Neural progenitor cell (in vitro differentiated cells): Measurements from ENCODE around the gene COL7A1. TPM values are rescaled to one million over a fixed set of nuclear protein-coding genes. Genes with fewer than 3 reads are reported as not detected.

Source experiments
- DNase-seq: peaks from one replicate; pipeline ENCODE4 v3.0.0-alpha.2; 2016; ENCODE audit warnings: low spot score
- H2AFZ ChIP-seq: fragments of 200-600 bp; sonication (generic); replicated peaks from 2 replicates; pipeline ENCODE4 v1.6.1; 2016; ENCODE audit warnings: antibody characterized with exemption
- H3F3A ChIP-seq: fragments of 200-600 bp; sonication (generic); 2 replicates; pipeline ENCODE4 v1.6.1; 2016; ENCODE audit warnings: antibody characterized with exemption, low read depth
- H3K27ac ChIP-seq: fragments of 200-600 bp; sonication (generic); 2 replicates; pipeline ENCODE4 v1.5.1; 2016; ENCODE audit warnings: mild to moderate bottlenecking
- H3K27me3 ChIP-seq: fragments of 200-600 bp; sonication (generic); 2 replicates; pipeline ENCODE4 v1.6.1; 2016; ENCODE audit warnings: mild to moderate bottlenecking, moderate library complexity
- H3K36me3 ChIP-seq: fragments of 200-600 bp; sonication (generic); 2 replicates; pipeline ENCODE4 v1.5.1; 2016
- H3K4me1 ChIP-seq: fragments of 200-600 bp; sonication (generic); 2 replicates; pipeline ENCODE4 v1.6.1; 2016; ENCODE audit warnings: mixed run types
- H3K4me2 ChIP-seq: fragments of 200-600 bp; sonication (generic); 2 replicates; pipeline ENCODE4 v1.6.1; 2016
- H3K4me3 ChIP-seq: fragments of 200-600 bp; sonication (generic); 2 replicates; pipeline ENCODE4 v1.5.1; 2016
- H3K79me2 ChIP-seq: fragments of 200-600 bp; sonication (generic); 2 replicates; pipeline ENCODE4 v1.6.1; 2016; ENCODE audit warnings: low read depth
- H3K9ac ChIP-seq: fragments of 200-600 bp; sonication (generic); 2 replicates; pipeline ENCODE4 v1.6.1; 2016
- H3K9me3 ChIP-seq: fragments of 200-600 bp; sonication (generic); 2 replicates; pipeline ENCODE4 v1.5.1; 2016; ENCODE audit warnings: low read depth
- H4K20me1 ChIP-seq: fragments of 200-600 bp; sonication (generic); 2 replicates; pipeline ENCODE4 v1.6.1; 2016; ENCODE audit warnings: low read depth
- H3K27ac Mint-ChIP-seq: 3 replicates; pipeline ENCODE4 v1.8.0; 2021; ENCODE audit warnings: mixed read lengths
- H3K27me3 Mint-ChIP-seq: 2 replicates; pipeline ENCODE4 v1.8.0; 2022; ENCODE audit warnings: low read depth, mild to moderate bottlenecking, inconsistent platforms, moderate library complexity, mixed read lengths; ENCODE audit not compliant: insufficient read depth
- H3K36me3 Mint-ChIP-seq: 3 replicates; pipeline ENCODE4 v1.8.0; 2021; ENCODE audit warnings: mixed read lengths
- H3K4me1 Mint-ChIP-seq: 3 replicates; pipeline ENCODE4 v1.8.0; 2021; ENCODE audit warnings: mixed read lengths
- H3K4me3 Mint-ChIP-seq: 3 replicates; pipeline ENCODE4 v1.8.0; 2021; ENCODE audit warnings: mild to moderate bottlenecking, moderate library complexity, mixed read lengths
- H3K9me3 Mint-ChIP-seq: 3 replicates; pipeline ENCODE4 v1.8.0; 2020; ENCODE audit warnings: mixed read lengths
- CTCF ChIP-seq: fragments of 200-600 bp; sonication (generic); IDR thresholded peaks from 2 replicates; pipeline ENCODE4 v1.5.1; 2017; ENCODE audit warnings: antibody characterized with exemption, mild to moderate bottlenecking
- EZH2 ChIP-seq: fragments of 200-600 bp; sonication (generic); IDR thresholded peaks from 2 replicates; pipeline ENCODE4 v1.6.1; 2017; ENCODE audit warnings: antibody characterized with exemption, mild to moderate bottlenecking, moderate library complexity
- EZH2phosphoT487 ChIP-seq: fragments of 200-600 bp; sonication (generic); IDR thresholded peaks from 2 replicates; pipeline ENCODE4 v1.6.1; 2017; ENCODE audit warnings: antibody characterized with exemption
- microRNA counts: library from miRNA; unstranded; fragments of <30 nt; microRNA quantifications from one replicate; lab custom pipeline; 2016
- microRNA-seq: library from miRNA; unstranded; fragments of <30 nt; microRNA quantifications from one replicate; pipeline ENCODE4, GENCODE V29; 2016
- small RNA-seq: library from RNA; depleted of rRNA; stranded (forward); fragments of <200 nt; gene quantifications from one replicate; pipeline ENCODE3, GENCODE V24; 2015
- total RNA-seq: library from RNA; depleted of rRNA; stranded (reverse); fragments of >200 nt; gene quantifications from 2 replicates; pipeline ENCODE4 v1.2.3, GENCODE V29; 2015; ENCODE audit warnings: low replicate concordance

COL7A1 gene
- total RNA-seq, 1 donor from 2014 or later, result 3.0 TPM

GRCh38 chr3:48514431-48515227 lies 80.5 kb downstream of the COL7A1 start:
- no peak overlapping the region for H2AFZ ChIP-seq
- no peaks in the 10 kb centered on the region for H4K20me1 ChIP-seq
- no peak overlapping the region for H3K4me2 ChIP-seq
- no peaks in the 10 kb centered on the region for H3K9me3 ChIP-seq
- H3K4me1 ChIP-seq, result no peaks in the 10 kb centered on the region
- H3K27me3 Mint-ChIP-seq, result peaks cover 3% of the 10 kb centered on the region
- TF ChIP-seq CTCF (no peak), EZH2phosphoT487 (no peak), EZH2 (no peak)
- H3K36me3 Mint-ChIP-seq, result no peaks in the 10 kb centered on the region
- peaks cover 2% of the 10 kb centered on the region for H3K4me1 Mint-ChIP-seq
- H3K27me3 ChIP-seq, result no peaks in the 10 kb centered on the region
- no peaks in the 10 kb centered on the region for H3K36me3 ChIP-seq
- no peak overlapping the region for H3K4me3 Mint-ChIP-seq
- H3F3A ChIP-seq, result peaks cover 7% of the 10 kb centered on the region
- H3K27ac ChIP-seq, result no peak overlapping the region
- H3K9me3 Mint-ChIP-seq, result no peaks in the 10 kb centered on the region
- no peak overlapping the region for H3K4me3 ChIP-seq
- no peak overlapping the region for H3K9ac ChIP-seq
- no peak overlapping the region for H3K27ac Mint-ChIP-seq
- H3K79me2 ChIP-seq, result no peaks in the 10 kb centered on the region
- DNase-seq, result no peak

MicroRNAs encoded within 50 kb of the gene (microRNA counts, 767-probe panel; counts per million panel counts)
- microRNA hsa-miR-711 (lab: Ali Mortazavi, UCI), result 460 counts per million, percentile 90 among the panel's probes with 10 or more counts

Small RNA genes lying within 50 kb of the gene (microRNA-seq; reads per million reads assigned to microRNA genes)
- gene MIR4793 (not detected), gene MIR6823 (not detected), gene MIR711 (not detected)

Small RNA genes lying within 50 kb of the gene (small RNA-seq; reads per million reads assigned to genes)
- not detected for gene MIR6823

Other genes with a start within 250 kb of the COL7A1 start
- gene FBXW12, start 223.1 kb downstream of the COL7A1 start, total RNA-seq, result 0.82 and 1.4 TPM in 2 replicates
- gene PLXNB1, start 165.2 kb downstream of the COL7A1 start, total RNA-seq, result 53.6 and 142 TPM in 2 replicates
- gene CCDC51, start 155.2 kb downstream of the COL7A1 start, total RNA-seq, result 13.9 and 22.0 TPM in 2 replicates
- gene TMA7, start 155.1 kb downstream of the COL7A1 start, total RNA-seq, result 472 and 510 TPM in 2 replicates
- 8.3 and 11.8 TPM in 2 replicates for gene ATRIP, start 148.6 kb downstream of the COL7A1 start, total RNA-seq
- 54.8 and 133 TPM in 2 replicates for gene SHISA5, start 91.2 kb downstream of the COL7A1 start, total RNA-seq
- 59.5 and 102 TPM in 2 replicates for gene PFKFB4, start 38.5 kb downstream of the COL7A1 start, total RNA-seq
- gene UCN2, start 31.5 kb downstream of the COL7A1 start, total RNA-seq, result 0.34 TPM in 1 of 2 replicates, not detected in the other
- gene UQCRC1, start 14.3 kb upstream of the COL7A1 start, total RNA-seq, result 240 and 246 TPM in 2 replicates
- not detected in 2 replicates for gene TMEM89, start 26.4 kb upstream of the COL7A1 start, total RNA-seq
- 42.5 and 78.9 TPM in 2 replicates for gene SLC26A6, start 40.1 kb upstream of the COL7A1 start, total RNA-seq
- 9.9 and 22.3 TPM in 2 replicates for gene CELSR3, start 67.6 kb upstream of the COL7A1 start, total RNA-seq
- 32.8 and 69.1 TPM in 2 replicates for gene NCKIPSD, start 90.6 kb upstream of the COL7A1 start, total RNA-seq
- gene IP6K2, start 121.9 kb upstream of the COL7A1 start, total RNA-seq, result 130 and 186 TPM in 2 replicates